SIG-M5 (cell line): Measurements from ENCODE around the gene LBHD2.

Experiments used
- DNase-seq: peaks from one replicate; lab custom pipeline; 2025; lab: John Stamatoyannopoulos, UW

LBHD2 gene

GRCh38 chr14:103121121-103121845, 37.3 kb downstream of the LBHD2 start:
- DNase-seq = no peak

- DNase-seq = no peak
Observed at GRCh38 chr14:103121846-103122584, 38.0 kb downstream of the LBHD2 start.

- no peak for DNase-seq
Observed at GRCh38 chr14:103122585-103122946, 38.6 kb downstream of the LBHD2 start.

- no peak for DNase-seq
Observed at GRCh38 chr14:103122947-103123633, 39.1 kb downstream of the LBHD2 start, which contains the start of gene TNFAIP2. Gene TNFAIP2, plus strand, starts transcription at chr14:103123461. Its CDS starts 2,997 bp downstream, at chr14:103126458.

GRCh38 chr14:103123634-103124500, 39.9 kb downstream of the LBHD2 start:
- no peak for DNase-seq

GRCh38 chr14:103124501-103125001, 40.5 kb downstream of the LBHD2 start:
- DNase-seq = no peak

GRCh38 chr14:103125098-103126070, 41.4 kb downstream of the LBHD2 start:
- no peak for DNase-seq

- DNase-seq = no peak
Observed at GRCh38 chr14:103126088-103126872, 42.3 kb downstream of the LBHD2 start.

- no peak for DNase-seq
Observed at GRCh38 chr14:103126873-103127304, 42.9 kb downstream of the LBHD2 start.

- no peak for DNase-seq
Observed at GRCh38 chr14:103127356-103127755, 43.3 kb downstream of the LBHD2 start.

GRCh38 chr14:103127861-103128598, 44.0 kb downstream of the LBHD2 start:
- no peak for DNase-seq

- DNase-seq = no peak
Observed at GRCh38 chr14:103128631-103129300, 44.8 kb downstream of the LBHD2 start.

- no peak for DNase-seq
Observed at GRCh38 chr14:103129301-103130016, 45.4 kb downstream of the LBHD2 start.

GRCh38 chr14:103130017-103130764, 46.2 kb downstream of the LBHD2 start:
- DNase-seq = no peak

- no peak for DNase-seq
Observed at GRCh38 chr14:103130965-103131364, 47.0 kb downstream of the LBHD2 start.

GRCh38 chr14:103131580-103131979, 47.6 kb downstream of the LBHD2 start:
- no peak for DNase-seq
